HFFc6 (cell line): ENCODE results near the gene SERINC3. TPM values are rescaled to one million over a fixed set of nuclear protein-coding genes. Genes with fewer than 3 reads are reported as not detected.

Experiments used
- DNase-seq: peaks from one replicate; pipeline ENCODE4 v3.0.0-alpha.2; 2018
- H3K27ac Mint-ChIP-seq: 2 replicates; pipeline ENCODE4 v1.8.0; 2020; ENCODE audit warnings: mild to moderate bottlenecking, mixed read lengths
- H3K27me3 Mint-ChIP-seq: 2 replicates; pipeline ENCODE4 v1.8.0; 2021; ENCODE audit warnings: mild to moderate bottlenecking, moderate library complexity, mixed read lengths; ENCODE audit not compliant: insufficient read depth
- H3K36me3 Mint-ChIP-seq: 2 replicates; pipeline ENCODE4 v1.8.0; 2021; ENCODE audit warnings: low read depth, mixed read lengths
- H3K4me1 Mint-ChIP-seq: 2 replicates; pipeline ENCODE4 v1.8.0; 2020; ENCODE audit warnings: low read depth, mixed read lengths
- H3K4me3 Mint-ChIP-seq: 2 replicates; pipeline ENCODE4 v1.8.0; 2020; ENCODE audit warnings: mild to moderate bottlenecking, moderate library complexity, mixed read lengths
- H3K9me3 Mint-ChIP-seq: 2 replicates; pipeline ENCODE4 v1.8.0; 2020; ENCODE audit warnings: mild to moderate bottlenecking, mixed read lengths
- total RNA-seq, 6 experiments: library from RNA; stranded (reverse); fragmentation: NEBNext Ultra II Directional; extraction: Animal tissue kit (Norgen Biotek cat#: 25700); gene quantifications; 2 replicates in 1 of 6; 3 replicates in 5 of 6; pipeline ENCODE4 v1.2.3, GENCODE V29; 2021
- TF ChIP-seq, protein P1 (sequence below): fragments of 200-600 bp; sonication (generic); IDR thresholded peaks from 2 replicates; pipeline ENCODE4 v1.5.0; 2021; ENCODE audit warnings: antibody characterized with exemption, mild to moderate bottlenecking

The SERINC3 gene
- total RNA-seq, 6 experiments from 2014 or later = 161 to 219 (median 188) TPM

DNA sequence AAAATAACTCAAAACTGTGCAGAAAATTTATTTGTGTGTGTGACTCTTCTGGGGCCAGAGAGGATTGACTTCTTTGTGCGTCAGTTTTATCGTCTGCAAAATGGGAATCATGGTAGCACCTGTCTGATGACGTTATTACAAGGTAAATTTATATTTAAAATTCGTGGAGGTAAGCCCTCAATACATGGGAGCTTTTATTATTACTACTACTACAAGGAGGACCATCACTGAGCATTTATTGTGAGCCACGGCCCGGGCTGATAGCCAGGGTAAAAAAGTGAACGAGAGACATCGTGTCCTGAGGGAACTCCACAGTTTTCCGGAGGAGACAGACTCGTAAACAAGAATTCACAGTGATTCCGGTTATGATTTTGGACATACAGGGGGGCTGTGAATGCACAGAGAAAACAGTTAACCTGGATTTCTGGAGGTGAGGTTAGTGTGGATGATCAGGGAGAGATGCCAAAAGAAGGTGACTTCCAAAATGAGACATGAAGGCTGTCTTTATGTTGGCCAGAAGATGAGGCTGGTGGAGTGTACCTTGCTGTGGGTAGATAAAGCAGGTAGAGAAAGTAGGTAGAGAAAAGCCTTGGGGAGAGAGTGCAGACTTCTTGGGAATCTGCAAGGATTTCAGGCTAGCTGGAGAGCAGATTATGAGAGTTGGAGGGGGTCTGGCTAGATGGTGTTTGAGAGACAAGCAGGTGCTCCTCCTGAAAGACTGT lies 10.6 kb upstream of the SERINC3 start:
- no peak for DNase-seq
- TF ChIP-seq, protein P1, sequence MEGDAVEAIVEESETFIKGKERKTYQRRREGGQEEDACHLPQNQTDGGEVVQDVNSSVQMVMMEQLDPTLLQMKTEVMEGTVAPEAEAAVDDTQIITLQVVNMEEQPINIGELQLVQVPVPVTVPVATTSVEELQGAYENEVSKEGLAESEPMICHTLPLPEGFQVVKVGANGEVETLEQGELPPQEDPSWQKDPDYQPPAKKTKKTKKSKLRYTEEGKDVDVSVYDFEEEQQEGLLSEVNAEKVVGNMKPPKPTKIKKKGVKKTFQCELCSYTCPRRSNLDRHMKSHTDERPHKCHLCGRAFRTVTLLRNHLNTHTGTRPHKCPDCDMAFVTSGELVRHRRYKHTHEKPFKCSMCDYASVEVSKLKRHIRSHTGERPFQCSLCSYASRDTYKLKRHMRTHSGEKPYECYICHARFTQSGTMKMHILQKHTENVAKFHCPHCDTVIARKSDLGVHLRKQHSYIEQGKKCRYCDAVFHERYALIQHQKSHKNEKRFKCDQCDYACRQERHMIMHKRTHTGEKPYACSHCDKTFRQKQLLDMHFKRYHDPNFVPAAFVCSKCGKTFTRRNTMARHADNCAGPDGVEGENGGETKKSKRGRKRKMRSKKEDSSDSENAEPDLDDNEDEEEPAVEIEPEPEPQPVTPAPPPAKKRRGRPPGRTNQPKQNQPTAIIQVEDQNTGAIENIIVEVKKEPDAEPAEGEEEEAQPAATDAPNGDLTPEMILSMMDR = no peak
- H3K4me3 Mint-ChIP-seq = no peak overlapping the region
- H3K9me3 Mint-ChIP-seq = no peaks in the 10 kb centered on the region
- H3K4me1 Mint-ChIP-seq = peaks cover 8% of the 10 kb centered on the region
- no peak overlapping the region for H3K27ac Mint-ChIP-seq
- no peaks in the 10 kb centered on the region for H3K36me3 Mint-ChIP-seq
- H3K27me3 Mint-ChIP-seq = peaks cover 3% of the 10 kb centered on the region

DNA sequence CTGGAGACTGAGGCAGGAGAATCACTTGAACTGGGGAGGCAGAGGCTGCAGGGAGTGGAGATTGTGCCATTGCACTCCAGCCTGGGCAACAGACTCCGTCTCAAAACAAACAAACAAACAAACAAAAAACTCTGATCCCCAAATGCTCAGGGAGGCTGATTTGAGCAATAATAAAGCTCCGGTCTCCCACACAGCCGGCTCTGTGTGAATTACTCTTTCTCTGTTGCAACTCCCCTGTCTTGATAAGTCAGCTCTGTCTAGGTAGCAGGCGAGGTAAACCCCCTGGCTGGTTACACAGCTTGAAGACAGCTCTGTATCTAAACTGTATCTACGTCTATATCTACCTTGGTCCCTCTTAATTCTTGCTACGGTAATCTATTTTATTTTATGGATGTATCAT lies 6.4 kb upstream of the SERINC3 start:
- no peak for DNase-seq
- no peaks in the 10 kb centered on the region for H3K9me3 Mint-ChIP-seq
- TF ChIP-seq, protein P1 = no peak

DNA sequence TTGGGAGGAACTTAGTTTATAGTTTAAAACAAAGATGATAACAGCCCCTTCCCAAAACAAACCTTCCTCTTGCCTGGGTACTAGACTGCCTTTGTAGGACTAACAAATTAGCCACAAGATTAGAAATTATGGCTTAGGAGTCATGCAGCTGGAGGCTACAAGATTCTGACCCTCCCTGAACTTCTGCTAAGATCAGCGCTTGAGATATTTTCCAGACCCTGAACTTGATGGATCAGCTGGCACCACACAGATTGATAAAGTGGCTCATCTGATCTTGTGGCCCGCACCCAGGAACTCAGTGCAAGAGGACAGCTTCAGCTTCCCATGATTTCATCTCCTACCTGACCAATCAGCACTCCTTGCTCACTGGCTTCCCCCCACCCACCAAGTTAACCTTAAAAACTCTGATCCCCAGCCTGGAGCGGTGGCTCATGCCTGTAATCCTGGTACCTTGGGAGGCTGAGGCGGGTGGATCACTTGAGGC lies 5.9 kb upstream of the SERINC3 start:
- no peak for DNase-seq
- Mint-ChIP-seq H3K27ac (no peak overlapping the region), H3K36me3 (no peaks in the 10 kb centered on the region; the same call in 1 of the 2 replicates), H3K4me3 (no peak overlapping the region), H3K9me3 (no peaks in the 10 kb centered on the region), H3K27me3 (peaks cover 3% of the 10 kb centered on the region), H3K4me1 (peaks cover 38% of the 10 kb centered on the region)
- TF ChIP-seq, protein P1 = no peak

More for the DNA sequence above, 6.4 kb upstream of the SERINC3 start:
- no peak overlapping the region for H3K27ac Mint-ChIP-seq
- peaks cover 3% of the 10 kb centered on the region for H3K27me3 Mint-ChIP-seq
- no peak overlapping the region for H3K4me3 Mint-ChIP-seq
- H3K36me3 Mint-ChIP-seq = no peaks in the 10 kb centered on the region; the same call in 1 of the 2 replicates
- H3K4me1 Mint-ChIP-seq = peaks cover 34% of the 10 kb centered on the region

DNA sequence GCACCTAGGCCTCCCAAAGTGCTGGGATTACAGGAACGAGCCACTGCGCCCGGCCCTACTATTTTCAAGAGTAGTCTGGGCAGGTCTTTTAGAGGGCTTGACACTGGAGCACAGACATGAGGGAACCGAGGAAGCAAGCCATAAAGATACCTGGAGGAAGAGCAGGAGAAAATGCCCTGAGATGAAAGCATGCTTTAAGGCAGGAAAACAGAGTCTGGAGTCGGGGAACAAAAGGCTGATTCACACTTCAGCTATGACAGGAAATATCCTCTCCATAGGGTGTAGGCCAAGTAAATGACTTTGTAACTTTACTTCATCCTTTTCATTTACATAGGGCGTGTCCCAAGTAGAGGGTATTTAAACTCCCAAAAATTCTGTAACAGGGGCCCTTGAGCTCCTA lies 4.3 kb upstream of the SERINC3 start:
- Mint-ChIP-seq H3K9me3 (no peaks in the 10 kb centered on the region), H3K4me1 (peaks cover 47% of the 10 kb centered on the region), H3K27me3 (0 out of 2 replicates have a peak, but pooled peaks cover 3% of the 10 kb centered on the region), H3K27ac (peak overlapping the region; percentile 94), H3K4me3 (peak overlapping the region; percentile 41; the same call in 1 of the 2 replicates), H3K36me3 (no peaks in the 10 kb centered on the region; the same call in 1 of the 2 replicates)
- TF ChIP-seq, protein P1 = no peak
- peak; percentile 21 for DNase-seq

DNA sequence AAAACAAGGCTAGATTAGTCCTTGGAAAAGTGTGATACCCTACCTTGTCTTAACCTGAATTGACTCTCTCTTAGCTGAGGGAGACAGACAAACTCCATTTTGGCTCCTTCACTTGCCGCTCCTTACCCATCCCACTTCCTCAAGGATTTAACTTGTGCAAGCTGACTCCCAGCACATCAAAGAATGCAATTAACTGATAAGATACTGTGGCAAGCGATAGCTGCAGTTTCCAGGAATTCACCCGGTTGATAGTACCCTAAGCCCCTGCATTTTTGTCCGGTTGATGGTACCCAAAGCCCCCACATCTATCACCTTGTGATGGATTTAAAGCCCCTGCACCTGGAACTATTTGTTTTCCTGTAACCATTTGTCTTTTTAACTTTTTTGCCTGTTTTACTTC lies 1.9 kb upstream of the SERINC3 start:
- TF ChIP-seq, protein P1 = no peak
- Mint-ChIP-seq H3K27me3 (0 out of 2 replicates have a peak, but pooled peaks cover 3% of the 10 kb centered on the region), H3K36me3 (peaks cover 11% of the 10 kb centered on the region; the same call in 1 of the 2 replicates), H3K4me1 (peaks cover 62% of the 10 kb centered on the region), H3K27ac (peak overlapping the region; percentile 38; the same call in 1 of the 2 replicates), H3K9me3 (no peaks in the 10 kb centered on the region), H3K4me3 (no peak overlapping the region)
- DNase-seq = no peak
